ENCODE data around the gene DCDC2C.

The DCDC2C gene

DNA sequence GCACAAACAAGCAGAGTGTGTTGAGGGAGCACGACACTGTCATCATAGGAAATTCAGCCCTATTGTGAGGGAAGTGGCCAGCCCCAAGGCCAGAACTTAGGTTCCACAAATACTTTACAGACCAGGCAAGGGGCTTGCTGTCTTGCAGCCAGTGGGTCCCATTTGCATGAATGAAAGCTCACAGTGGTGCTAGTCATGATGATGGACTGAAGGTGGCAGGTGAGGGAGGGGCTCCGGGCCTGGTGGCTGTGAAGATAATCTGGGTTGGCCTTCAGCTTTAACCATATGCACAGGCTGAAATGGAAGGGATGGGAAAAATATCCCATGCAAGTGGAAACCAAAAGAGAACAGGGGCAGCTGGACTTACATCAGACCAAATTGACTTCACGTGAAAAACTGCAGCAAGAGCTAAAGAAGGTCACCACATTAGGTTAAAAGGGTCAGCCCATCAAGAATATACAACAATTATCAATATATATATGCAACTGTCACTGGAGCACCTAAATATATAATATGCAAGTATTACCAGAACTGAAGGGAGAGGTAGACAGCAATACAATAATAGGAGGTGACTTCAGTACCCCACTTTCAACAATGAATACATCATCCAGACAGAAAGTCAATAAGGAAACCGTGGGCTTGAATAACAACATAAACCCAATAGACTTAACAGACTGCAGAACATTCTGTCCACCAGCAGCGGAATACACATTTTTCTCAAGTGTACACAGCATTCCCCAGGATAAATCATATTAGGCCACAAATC, 39.6 kb downstream of the DCDC2C start:
- ChIA-PET CTCF (interaction anchor here (0.6 kb wide), 1 partner anchor 440 kb away, joined by 3 read pairs; no protein-coding TSS in a partner anchor), POLR2A (no interaction called here)
- H3K4me1 ChIP-seq (ENCODE audit: control insufficient read depth, insufficient read depth, low read length): no peaks in the 10 kb centered on the region
- no peaks in the 10 kb centered on the region for H3K9me3 ChIP-seq (ENCODE audit: control insufficient read depth, insufficient read depth, low read depth, low read length)
- no peak overlapping the region for H3K27ac ChIP-seq (ENCODE audit: extremely low read depth, low read depth, low read length)
- no peaks in the 10 kb centered on the region for H3K36me3 ChIP-seq (ENCODE audit: control insufficient read depth in 2 of 2, insufficient read depth in 1 of 2, low read length in 2 of 2)
- no peak for TF ChIP-seq ZNF76 (tag by site-specific recombination; IDR thresholded peaks at IDR 0.05; ENCODE audit: borderline replicate concordance, low read depth)
- TF ChIP-seq HIC1 (tag by site-specific recombination; IDR thresholded peaks at IDR 0.05): no peak
- no peak for TF ChIP-seq ZNF544 (tag by site-specific recombination; IDR thresholded peaks at IDR 0.05)
- no peak for TF ChIP-seq ZNF626 (tag by site-specific recombination; IDR thresholded peaks at IDR 0.05)
- TF ChIP-seq RBAK (tag by site-specific recombination; IDR thresholded peaks at IDR 0.05): no peak
- no peak for TF ChIP-seq TRIM28 (IDR thresholded peaks at IDR 0.05; ENCODE audit: borderline replicate concordance, low read length)
- no peak for TF ChIP-seq ZNF585B (tag by site-specific recombination; IDR thresholded peaks at IDR 0.05)
- H3K4me3 ChIP-seq (ENCODE audit: low read depth, low read length): no peak overlapping the region

GRCh38 chr2:3743951-3744555, 40.7 kb downstream of the DCDC2C start:
- POLR2A ChIA-PET: no interaction called here
- no peak for TF ChIP-seq ZNF132 (tag by site-specific recombination; IDR thresholded peaks at IDR 0.05; ENCODE audit: borderline replicate concordance)
- CTCF ChIA-PET: interaction anchor here (0.6 kb wide), 1 partner anchor 441 kb away, joined by 3 read pairs; no protein-coding TSS in a partner anchor

DNA sequence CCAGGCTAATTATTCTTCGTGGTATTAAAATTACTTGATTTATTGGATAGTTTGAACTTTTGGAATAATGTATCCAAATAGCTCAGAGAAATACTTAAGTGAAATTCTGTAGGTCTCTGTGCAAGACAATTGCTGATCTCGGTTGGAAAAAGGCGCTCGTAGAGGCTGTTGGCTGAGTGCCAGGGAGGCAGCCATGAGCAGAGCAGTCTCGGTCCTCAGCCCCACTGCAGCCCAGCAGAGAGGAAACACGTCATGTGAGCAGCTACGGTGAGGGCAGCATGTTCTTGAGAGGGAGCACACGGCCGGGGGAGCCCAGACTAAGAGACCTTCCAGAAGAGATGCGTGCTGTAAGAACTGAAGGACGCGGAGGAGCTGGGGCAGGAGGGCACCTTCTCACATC, 42.5 kb downstream of the DCDC2C start:
- H3K36me3 ChIP-seq (ENCODE audit: control insufficient read depth in 2 of 2, insufficient read depth in 1 of 2, low read length in 2 of 2): no peaks in the 10 kb centered on the region
- CTCF ChIA-PET: no interaction called here
- no peaks in the 10 kb centered on the region for H3K9me3 ChIP-seq (ENCODE audit: control insufficient read depth, insufficient read depth, low read depth, low read length)
- no peaks in the 10 kb centered on the region for H3K4me1 ChIP-seq (ENCODE audit: control insufficient read depth, insufficient read depth, low read length)
- H3K27ac ChIP-seq (ENCODE audit: extremely low read depth, low read depth, low read length): no peak overlapping the region
- POLR2A ChIA-PET: no interaction called here
- no peak overlapping the region for H3K4me3 ChIP-seq (ENCODE audit: low read depth, low read length)
- no peak for TF ChIP-seq ZNF837 (tag by site-specific recombination; IDR thresholded peaks at IDR 0.05)
- no peak for TF ChIP-seq ZBTB7A (tag by site-specific recombination; IDR thresholded peaks at IDR 0.05; ENCODE audit: low read depth)
- TF ChIP-seq BCL6B (tag by site-specific recombination; IDR thresholded peaks at IDR 0.05): no peak
- TF ChIP-seq ZNF830 (tag by site-specific recombination; IDR thresholded peaks at IDR 0.05; ENCODE audit: low read depth): no peak
- no peak for TF ChIP-seq SP3 (tag by site-specific recombination; IDR thresholded peaks at IDR 0.05)
- TF ChIP-seq, protein P1, sequence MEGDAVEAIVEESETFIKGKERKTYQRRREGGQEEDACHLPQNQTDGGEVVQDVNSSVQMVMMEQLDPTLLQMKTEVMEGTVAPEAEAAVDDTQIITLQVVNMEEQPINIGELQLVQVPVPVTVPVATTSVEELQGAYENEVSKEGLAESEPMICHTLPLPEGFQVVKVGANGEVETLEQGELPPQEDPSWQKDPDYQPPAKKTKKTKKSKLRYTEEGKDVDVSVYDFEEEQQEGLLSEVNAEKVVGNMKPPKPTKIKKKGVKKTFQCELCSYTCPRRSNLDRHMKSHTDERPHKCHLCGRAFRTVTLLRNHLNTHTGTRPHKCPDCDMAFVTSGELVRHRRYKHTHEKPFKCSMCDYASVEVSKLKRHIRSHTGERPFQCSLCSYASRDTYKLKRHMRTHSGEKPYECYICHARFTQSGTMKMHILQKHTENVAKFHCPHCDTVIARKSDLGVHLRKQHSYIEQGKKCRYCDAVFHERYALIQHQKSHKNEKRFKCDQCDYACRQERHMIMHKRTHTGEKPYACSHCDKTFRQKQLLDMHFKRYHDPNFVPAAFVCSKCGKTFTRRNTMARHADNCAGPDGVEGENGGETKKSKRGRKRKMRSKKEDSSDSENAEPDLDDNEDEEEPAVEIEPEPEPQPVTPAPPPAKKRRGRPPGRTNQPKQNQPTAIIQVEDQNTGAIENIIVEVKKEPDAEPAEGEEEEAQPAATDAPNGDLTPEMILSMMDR (tag by site-specific recombination; IDR thresholded peaks at IDR 0.05): no peak
- TF ChIP-seq ZBTB1 (tag by site-specific recombination; IDR thresholded peaks at IDR 0.05): no peak
- no peak for TF ChIP-seq REPIN1 (tag by site-specific recombination; IDR thresholded peaks at IDR 0.05; ENCODE audit: low read depth)

More at GRCh38 chr2:3743951-3744555, 40.7 kb downstream of the DCDC2C start:
- H3K36me3 ChIP-seq (ENCODE audit: control insufficient read depth in 2 of 2, insufficient read depth in 1 of 2, low read length in 2 of 2): no peaks in the 10 kb centered on the region
- H3K4me1 ChIP-seq (ENCODE audit: control insufficient read depth, insufficient read depth, low read length): no peaks in the 10 kb centered on the region
- H3K4me3 ChIP-seq (ENCODE audit: low read depth, low read length): no peak overlapping the region
- no peaks in the 10 kb centered on the region for H3K9me3 ChIP-seq (ENCODE audit: control insufficient read depth, insufficient read depth, low read depth, low read length)
- H3K27ac ChIP-seq (ENCODE audit: extremely low read depth, low read depth, low read length): no peak overlapping the region

Measured in HEK293 (cell line).